Hepatic stellate cell (primary cell): Measurements from ENCODE around the gene CMIP.
"Not testable (repeated sequence)": the region's sequence is repeated elsewhere in the genome, so short reads cannot be mapped to it uniquely, and the experiment has no call there.

ENCODE experiments used
- DNase-seq: peaks from one replicate; pipeline ENCODE4 v3.0.0; 2011; ENCODE audit warnings: low spot score

CMIP gene

GRCh38 chr16:81517629-81518438 is 73.2 kb downstream of the CMIP start:
- peak; percentile 82 for DNase-seq

GRCh38 chr16:81518439-81518757 is 73.8 kb downstream of the CMIP start:
- DNase-seq: no peak

- DNase-seq: no peak
Measured at GRCh38 chr16:81519301-81520150, 74.9 kb downstream of the CMIP start.

GRCh38 chr16:81520151-81520470 is 75.5 kb downstream of the CMIP start:
- DNase-seq: no peak

GRCh38 chr16:81520560-81521135 is 76.0 kb downstream of the CMIP start:
- DNase-seq: no peak

- no peak for DNase-seq
Measured at GRCh38 chr16:81521141-81521626, 76.6 kb downstream of the CMIP start.

- DNase-seq: no peak
Measured at GRCh38 chr16:81522108-81522701, 77.6 kb downstream of the CMIP start.

- not testable (repeated sequence) for DNase-seq
Measured at GRCh38 chr16:81522851-81523250, 78.2 kb downstream of the CMIP start.

- peak; percentile 35 for DNase-seq
Measured at GRCh38 chr16:81523387-81524115, 78.9 kb downstream of the CMIP start.

- no peak for DNase-seq
Measured at GRCh38 chr16:81524382-81524781, 79.8 kb downstream of the CMIP start.

GRCh38 chr16:81524885-81525284 is 80.3 kb downstream of the CMIP start:
- DNase-seq: not testable (repeated sequence)

GRCh38 chr16:81526199-81526598 is 81.6 kb downstream of the CMIP start:
- no peak for DNase-seq

- no peak for DNase-seq
Measured at GRCh38 chr16:81526935-81527334, 82.3 kb downstream of the CMIP start.

- no peak for DNase-seq
Measured at GRCh38 chr16:81527477-81528178, 83.0 kb downstream of the CMIP start.

GRCh38 chr16:81528256-81528655 is 83.6 kb downstream of the CMIP start:
- DNase-seq: no peak

GRCh38 chr16:81530296-81530721 is 85.7 kb downstream of the CMIP start:
- DNase-seq: no peak

GRCh38 chr16:81530814-81531213 is 86.2 kb downstream of the CMIP start:
- no peak for DNase-seq

- no peak for DNase-seq
Measured at GRCh38 chr16:81531419-81531821, 86.8 kb downstream of the CMIP start.

- no peak for DNase-seq
Measured at GRCh38 chr16:81532491-81533174, 88.0 kb downstream of the CMIP start.

GRCh38 chr16:81533175-81533507 is 88.5 kb downstream of the CMIP start:
- no peak for DNase-seq
